Uterus (tissue), 2 donors: ENCODE data around the gene CYP2W1.

ENCODE experiments used
- POLR2A ChIP-seq, 2 donors: fragments of 450-650 bp; IDR thresholded peaks; one replicate each; pipeline ENCODE4 v1.6.1; 2016; ENCODE audit warnings: antibody characterized with exemption in 2 of 2, mild to moderate bottlenecking in 1 of 2, moderate library complexity in 1 of 2
- TF ChIP-seq, protein P1 (sequence below), 4 experiments: fragments of 200-600 bp in 2 of 4; fragments of 450-650 bp in 2 of 4; sonication (generic) in 2 of 4; IDR thresholded peaks; one replicate each; pipeline ENCODE4 v1.5.1; 2016 to 2019; ENCODE audit warnings: antibody characterized with exemption in 4 of 4, mild to moderate bottlenecking in 2 of 4, moderate library complexity in 1 of 4

DNA sequence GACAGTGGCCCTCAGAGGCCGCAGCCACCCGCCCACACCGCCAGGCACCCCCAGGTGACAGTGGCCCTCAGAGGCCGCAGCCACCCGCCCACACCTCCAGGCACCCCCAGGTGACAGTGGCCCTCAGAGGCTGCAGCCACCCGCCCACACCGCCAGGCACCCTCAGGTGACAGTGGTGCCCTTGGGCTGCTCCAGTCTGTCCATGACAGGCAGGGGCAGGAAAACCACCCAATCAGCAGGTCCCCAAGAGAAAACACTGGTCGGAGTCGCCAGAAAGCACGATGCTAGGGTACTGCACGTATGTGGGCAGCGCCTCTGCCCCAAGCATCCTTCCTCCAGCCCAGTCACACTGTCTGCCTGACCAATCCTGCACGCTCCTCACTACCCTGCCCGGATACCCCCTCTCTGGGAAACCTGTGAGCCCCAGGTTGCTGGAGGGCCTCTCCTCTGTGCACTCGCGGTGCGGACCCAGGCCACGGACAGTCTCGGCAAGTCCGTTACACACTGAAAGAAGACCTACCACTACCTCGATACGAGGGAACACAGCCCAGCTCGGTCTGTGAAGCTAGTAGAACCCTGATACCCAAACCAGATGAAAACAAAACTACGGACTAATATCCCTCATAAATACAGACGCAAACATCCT lies 49.7 kb downstream of the CYP2W1 start:
- TF ChIP-seq, protein P1, sequence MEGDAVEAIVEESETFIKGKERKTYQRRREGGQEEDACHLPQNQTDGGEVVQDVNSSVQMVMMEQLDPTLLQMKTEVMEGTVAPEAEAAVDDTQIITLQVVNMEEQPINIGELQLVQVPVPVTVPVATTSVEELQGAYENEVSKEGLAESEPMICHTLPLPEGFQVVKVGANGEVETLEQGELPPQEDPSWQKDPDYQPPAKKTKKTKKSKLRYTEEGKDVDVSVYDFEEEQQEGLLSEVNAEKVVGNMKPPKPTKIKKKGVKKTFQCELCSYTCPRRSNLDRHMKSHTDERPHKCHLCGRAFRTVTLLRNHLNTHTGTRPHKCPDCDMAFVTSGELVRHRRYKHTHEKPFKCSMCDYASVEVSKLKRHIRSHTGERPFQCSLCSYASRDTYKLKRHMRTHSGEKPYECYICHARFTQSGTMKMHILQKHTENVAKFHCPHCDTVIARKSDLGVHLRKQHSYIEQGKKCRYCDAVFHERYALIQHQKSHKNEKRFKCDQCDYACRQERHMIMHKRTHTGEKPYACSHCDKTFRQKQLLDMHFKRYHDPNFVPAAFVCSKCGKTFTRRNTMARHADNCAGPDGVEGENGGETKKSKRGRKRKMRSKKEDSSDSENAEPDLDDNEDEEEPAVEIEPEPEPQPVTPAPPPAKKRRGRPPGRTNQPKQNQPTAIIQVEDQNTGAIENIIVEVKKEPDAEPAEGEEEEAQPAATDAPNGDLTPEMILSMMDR (IDR thresholded peaks at IDR 0.05) = no peak
- TF ChIP-seq POLR2A (IDR thresholded peaks at IDR 0.05) = no peak
